H9 (cell line): ENCODE measurements around the gene TBX3. TPM values are rescaled to one million over a fixed set of nuclear protein-coding genes. Genes with fewer than 3 reads are reported as not detected.

Experiments used
- DNase-seq: peaks from one replicate; pipeline ENCODE4 v3.0.0-alpha.2; 2017
- H2AFZ ChIP-seq: one replicate; pipeline ENCODE4 v1.6.1; 2013; ENCODE audit warnings: mild to moderate bottlenecking, low read length, control low read depth, moderate library complexity
- H2AK5ac ChIP-seq: 2 replicates; pipeline ENCODE4 v1.6.1; 2013; ENCODE audit warnings: low read length, control low read depth, mixed read lengths; ENCODE audit not compliant: insufficient read length
- H2BK120ac ChIP-seq: one replicate; pipeline ENCODE4 v1.6.1; 2013; ENCODE audit warnings: low read depth, mild to moderate bottlenecking, low read length, control low read depth, inconsistent platforms; ENCODE audit not compliant: poor library complexity, severe bottlenecking
- H2BK12ac ChIP-seq: 2 replicates; pipeline ENCODE4 v1.6.1; 2013; ENCODE audit warnings: low read length, control low read depth, mixed read lengths, low read depth; ENCODE audit not compliant: insufficient read length
- H2BK15ac ChIP-seq: 2 replicates; pipeline ENCODE4 v1.6.1; 2013; ENCODE audit warnings: low read depth, low read length, control low read depth
- H2BK20ac ChIP-seq: one replicate; pipeline ENCODE4 v1.6.1; 2013; ENCODE audit warnings: low read depth, mild to moderate bottlenecking, low read length, control low read depth, inconsistent platforms; ENCODE audit not compliant: poor library complexity, severe bottlenecking
- H2BK5ac ChIP-seq: 2 replicates; pipeline ENCODE4 v1.6.1; 2013; ENCODE audit warnings: low read length, control low read depth, mixed read lengths; ENCODE audit not compliant: insufficient read length
- H3K14ac ChIP-seq: 2 replicates; pipeline ENCODE4 v1.6.1; 2013; ENCODE audit warnings: low read length, control low read depth; ENCODE audit not compliant: insufficient read depth
- H3K18ac ChIP-seq: 2 replicates; pipeline ENCODE4 v1.6.1; 2013; ENCODE audit warnings: low read depth, mild to moderate bottlenecking, mixed read lengths, low read length, control low read depth; ENCODE audit not compliant: insufficient read length
- H3K23ac ChIP-seq: 2 replicates; pipeline ENCODE4 v1.6.1; 2013; ENCODE audit warnings: low read length, control low read depth, mixed read lengths, low read depth; ENCODE audit not compliant: insufficient read length
- H3K23me2 ChIP-seq: 2 replicates; pipeline ENCODE4 v1.6.1; 2013; ENCODE audit warnings: low read depth, mild to moderate bottlenecking, mixed read lengths, low read length, control low read depth; ENCODE audit not compliant: insufficient read length, poor library complexity, severe bottlenecking
- H3K27ac ChIP-seq: 2 replicates; pipeline ENCODE4 v1.5.1; 2013; ENCODE audit warnings: low read length, control low read depth, mixed read lengths, low read depth; ENCODE audit not compliant: insufficient read length
- H3K27me3 ChIP-seq: 2 replicates; pipeline ENCODE4 v1.6.1; 2013; ENCODE audit warnings: low read length, control low read depth, inconsistent platforms; ENCODE audit not compliant: insufficient read depth
- H3K4ac ChIP-seq: 2 replicates; pipeline ENCODE4 v1.6.1; 2013; ENCODE audit warnings: low read depth, mild to moderate bottlenecking, control low read depth, inconsistent platforms, low read length, moderate library complexity
- H3K4me1 ChIP-seq: 2 replicates; pipeline ENCODE4 v1.6.1; 2013; ENCODE audit warnings: low read length, control low read depth, inconsistent platforms; ENCODE audit not compliant: insufficient read depth
- H3K4me2 ChIP-seq: 2 replicates; pipeline ENCODE4 v1.6.1; 2013; ENCODE audit warnings: low read length, control low read depth, mixed read lengths; ENCODE audit not compliant: insufficient read length, insufficient read depth
- H3K56ac ChIP-seq: 2 replicates; pipeline ENCODE4 v1.6.1; 2013; ENCODE audit warnings: low read depth, mild to moderate bottlenecking, mixed read lengths, low read length, control low read depth; ENCODE audit not compliant: insufficient read length
- H3K79me1 ChIP-seq: 2 replicates; pipeline ENCODE4 v1.6.1; 2013; ENCODE audit warnings: low read depth, mild to moderate bottlenecking, moderate library complexity, low read length, control low read depth, inconsistent platforms; ENCODE audit not compliant: insufficient read depth, poor library complexity, severe bottlenecking
- H3K79me2 ChIP-seq: 2 replicates; pipeline ENCODE4 v1.6.1; 2013; ENCODE audit warnings: low read length, control low read depth, inconsistent platforms; ENCODE audit not compliant: insufficient read depth
- H3K9ac ChIP-seq: 2 replicates; pipeline ENCODE4 v1.6.1; 2013; ENCODE audit warnings: low read length, control low read depth, mixed read lengths; ENCODE audit not compliant: insufficient read length; ENCODE audit errors: extremely low read depth
- H3K9me3 ChIP-seq: one replicate; pipeline ENCODE4 v1.6.1; 2013; ENCODE audit warnings: low read depth, low read length, inconsistent platforms; ENCODE audit not compliant: control insufficient read depth
- H3T11ph ChIP-seq: one replicate; pipeline ENCODE4 v1.6.1; 2013; ENCODE audit warnings: mild to moderate bottlenecking, low read length, control low read depth, inconsistent platforms
- H4K20me1 ChIP-seq: one replicate; pipeline ENCODE4 v1.6.1; 2013; ENCODE audit not compliant: control insufficient read depth, insufficient read length, insufficient read depth
- H4K5ac ChIP-seq: 2 replicates; pipeline ENCODE4 v1.6.1; 2013; ENCODE audit warnings: low read depth, mild to moderate bottlenecking, mixed read lengths, low read length, control low read depth; ENCODE audit not compliant: insufficient read length
- H4K8ac ChIP-seq: replicated peaks from 2 replicates; pipeline ENCODE4 v1.6.1; 2013; ENCODE audit warnings: low read length, control low read depth, mixed read lengths, low read depth; ENCODE audit not compliant: insufficient read length
- H4K91ac ChIP-seq: 2 replicates; pipeline ENCODE4 v1.6.1; 2013; ENCODE audit warnings: low read depth, mild to moderate bottlenecking, moderate library complexity, mixed read lengths, low read length, control low read depth; ENCODE audit not compliant: insufficient read length
- H3K27ac Mint-ChIP-seq, 3 experiments: 2 replicates in 2 of 3; 3 replicates in 1 of 3; pipeline ENCODE4 v1.8.0; 2020 to 2021; ENCODE audit warnings: mixed read lengths in 3 of 3, mild to moderate bottlenecking in 1 of 3, moderate library complexity in 1 of 3
- H3K27me3 Mint-ChIP-seq: 2 replicates; pipeline ENCODE4 v1.8.0; 2021; ENCODE audit warnings: low read depth, mild to moderate bottlenecking, moderate library complexity, mixed read lengths
- H3K36me3 Mint-ChIP-seq, 3 experiments: 2 replicates in 2 of 3; 3 replicates in 1 of 3; pipeline ENCODE4 v1.8.0; 2020 to 2021; ENCODE audit warnings: low read depth in 3 of 3, mixed read lengths in 3 of 3; ENCODE audit not compliant: insufficient read depth in 1 of 3
- H3K4me1 Mint-ChIP-seq, 2 experiments: 2 replicates each; pipeline ENCODE4 v1.8.0; 2020; ENCODE audit warnings: mixed read lengths in 2 of 2
- H3K4me3 Mint-ChIP-seq, 2 experiments: 2 replicates in 1 of 2; 3 replicates in 1 of 2; pipeline ENCODE4 v1.8.0; 2020 to 2021; ENCODE audit warnings: mild to moderate bottlenecking in 2 of 2, mixed read lengths in 2 of 2, moderate library complexity in 1 of 2
- H3K9me3 Mint-ChIP-seq, 2 experiments: 2 replicates in 1 of 2; 3 replicates in 1 of 2; pipeline ENCODE4 v1.8.0; 2020; ENCODE audit warnings: mild to moderate bottlenecking in 2 of 2, mixed read lengths in 2 of 2, moderate library complexity in 1 of 2
- WGBS: extraction: QIAGEN DNeasy Blood & Tissue Kit; methylation state at CpG from one replicate; pipeline ENCODE4 v1.1.7; 2013; ENCODE audit warnings: missing lambda C conversion rate, low lambda C conversion rate, mixed read lengths; ENCODE audit not compliant: insufficient read length; ENCODE audit errors: extremely low coverage; 5-methylcytosine and 5-hydroxymethylcytosine counted together
- total RNA-seq: library from RNA; stranded (reverse); gene quantifications from 2 replicates; pipeline ENCODE4 v1.2.1, GENCODE V29; 2021
- TF ChIP-seq, protein P1 (sequence below): fragments of 200-600 bp; sonication (generic); conservative IDR thresholded peaks from 3 replicates; pipeline ENCODE4 v1.8.0; 2021; ENCODE audit warnings: antibody characterized with exemption, mild to moderate bottlenecking

TBX3 gene
- total RNA-seq, 1 experiment from 2014 or later: 0.04 TPM

DNA sequence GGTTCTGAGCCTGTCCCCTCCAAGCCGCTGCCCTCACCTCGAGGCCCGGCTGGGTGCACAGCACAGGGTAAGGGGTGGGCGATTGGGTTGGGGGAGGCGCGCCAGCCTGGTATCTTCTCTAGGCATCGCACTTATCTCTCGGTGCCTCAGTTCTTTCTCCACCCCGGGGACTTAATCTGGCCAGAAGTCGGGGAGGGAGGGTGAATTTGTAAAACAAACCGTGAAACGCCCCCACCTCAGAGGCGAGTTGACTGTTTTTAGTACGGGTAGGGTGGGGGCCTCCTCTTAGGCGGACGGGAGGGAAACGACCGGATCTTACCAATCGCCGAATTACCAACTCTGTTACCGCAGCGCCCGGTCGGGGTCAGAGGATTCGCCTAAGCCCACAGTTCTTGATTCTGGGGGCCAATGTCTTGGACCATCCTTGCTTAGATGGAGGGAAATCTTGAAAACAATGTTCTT, 1.4 kb upstream of the TBX3 start:
- Histone ChIP-seq H3K79me1 (no peaks in the 10 kb centered on the region), H4K20me1 (no peaks in the 10 kb centered on the region), H2AFZ (no peak overlapping the region), H3K23ac (no peak overlapping the region), H2BK12ac (no peak overlapping the region), H4K5ac (no peak overlapping the region), H3K4me2 (peak overlapping the region; percentile 53), H3K27me3 (peaks cover 86% of the 10 kb centered on the region), H3K4ac (no peak overlapping the region), H3K27ac (no peak overlapping the region), H3K4me1 (no peaks in the 10 kb centered on the region), H3K56ac (no peak overlapping the region), H3K9ac (no peak overlapping the region), H2BK120ac (no peak overlapping the region), H2BK15ac (no peak overlapping the region), H3T11ph (no peak overlapping the region), H3K18ac (no peak overlapping the region), H2AK5ac (no peak overlapping the region), H4K8ac (no peak overlapping the region), H4K91ac (no peak overlapping the region), H3K14ac (no peak overlapping the region), H3K9me3 (no peaks in the 10 kb centered on the region), H3K23me2 (peaks cover 16% of the 10 kb centered on the region), H2BK20ac (no peak overlapping the region), H3K79me2 (no peaks in the 10 kb centered on the region), H2BK5ac (no peak overlapping the region)
- peaks cover 44 to 61% of the 10 kb centered on the region in 2 experiments for H3K4me1 Mint-ChIP-seq
- H3K27ac Mint-ChIP-seq: no peak overlapping the region
- TF ChIP-seq, protein P1, sequence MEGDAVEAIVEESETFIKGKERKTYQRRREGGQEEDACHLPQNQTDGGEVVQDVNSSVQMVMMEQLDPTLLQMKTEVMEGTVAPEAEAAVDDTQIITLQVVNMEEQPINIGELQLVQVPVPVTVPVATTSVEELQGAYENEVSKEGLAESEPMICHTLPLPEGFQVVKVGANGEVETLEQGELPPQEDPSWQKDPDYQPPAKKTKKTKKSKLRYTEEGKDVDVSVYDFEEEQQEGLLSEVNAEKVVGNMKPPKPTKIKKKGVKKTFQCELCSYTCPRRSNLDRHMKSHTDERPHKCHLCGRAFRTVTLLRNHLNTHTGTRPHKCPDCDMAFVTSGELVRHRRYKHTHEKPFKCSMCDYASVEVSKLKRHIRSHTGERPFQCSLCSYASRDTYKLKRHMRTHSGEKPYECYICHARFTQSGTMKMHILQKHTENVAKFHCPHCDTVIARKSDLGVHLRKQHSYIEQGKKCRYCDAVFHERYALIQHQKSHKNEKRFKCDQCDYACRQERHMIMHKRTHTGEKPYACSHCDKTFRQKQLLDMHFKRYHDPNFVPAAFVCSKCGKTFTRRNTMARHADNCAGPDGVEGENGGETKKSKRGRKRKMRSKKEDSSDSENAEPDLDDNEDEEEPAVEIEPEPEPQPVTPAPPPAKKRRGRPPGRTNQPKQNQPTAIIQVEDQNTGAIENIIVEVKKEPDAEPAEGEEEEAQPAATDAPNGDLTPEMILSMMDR: no peak
- no CpG with 5 or more reads among the region's 25 CpGs for WGBS
- H3K4me3 Mint-ChIP-seq: peak overlapping the region; percentile 57 to 80
- peaks cover 99% of the 10 kb centered on the region for H3K27me3 Mint-ChIP-seq
- H3K36me3 Mint-ChIP-seq: no peaks in the 10 kb centered on the region
- peaks cover 6 to 27% of the 10 kb centered on the region in 2 experiments; a peak in 3 of 5 replicates for H3K9me3 Mint-ChIP-seq
- peak; percentile 50 for DNase-seq
